ENCODE data around the gene XPR1. TPM values are rescaled to one million over a fixed set of nuclear protein-coding genes. Genes with fewer than 3 reads are reported as not detected.
"Not testable (repeated sequence)": the region's sequence is repeated elsewhere in the genome, so short reads cannot be mapped to it uniquely, and the experiment has no call there.

XPR1 gene
- total RNA-seq, 4 donors from 2014 or later = 6.8 to 23.1 (median 17.2) TPM

GRCh38 chr1:180851995-180852887, 220.4 kb downstream of the XPR1 start:
- TF ChIP-seq POLR2A (IDR thresholded peaks at IDR 0.05) (no peak), CTCF (IDR thresholded peaks at IDR 0.05) (no peak)
- Histone ChIP-seq H3K36me3 (no peaks in the 10 kb centered on the region), H3K27me3 (no peaks in the 10 kb centered on the region), H3K9me3 (no peaks in the 10 kb centered on the region), H3K4me1 (peaks cover 2 to 8% (median 8%) of the 10 kb centered on the region in 3 donors), H3K27ac (no peak overlapping the region), H3K4me3 (no peak overlapping the region)
- intact Hi-C loops (cut with DNase I) = no loop called here
- DNase-seq = no peak
- 78 to 88% methylated on average over 8 of the region's 8 CpGs for WGBS, 2 donors

- Histone ChIP-seq H3K27me3 (no peaks in the 10 kb centered on the region), H3K4me1 (peaks cover 2 to 8% (median 8%) of the 10 kb centered on the region in 3 donors), H3K27ac (no peak overlapping the region), H3K9me3 (no peaks in the 10 kb centered on the region), H3K4me3 (no peak overlapping the region), H3K36me3 (no peaks in the 10 kb centered on the region)
- 46 to 58% methylated on average over 2 of the region's 2 CpGs for WGBS, 2 donors
- DNase-seq = no peak
- intact Hi-C loops (cut with DNase I) = no loop called here
- no peak for TF ChIP-seq CTCF (IDR thresholded peaks at IDR 0.05)
- no peak for TF ChIP-seq POLR2A (IDR thresholded peaks at IDR 0.05)
These were observed 222.2 kb downstream of the XPR1 start for GRCh38 chr1:180854001-180854400.

GRCh38 chr1:180854456-180854855, 222.6 kb downstream of the XPR1 start:
- Histone ChIP-seq H3K9me3 (no peaks in the 10 kb centered on the region), H3K27me3 (no peaks in the 10 kb centered on the region), H3K27ac (no peak overlapping the region), H3K4me1 (peaks cover 2 to 8% (median 8%) of the 10 kb centered on the region in 3 donors), H3K4me3 (no peak overlapping the region), H3K36me3 (no peaks in the 10 kb centered on the region)
- no peak for TF ChIP-seq POLR2A (IDR thresholded peaks at IDR 0.05)
- TF ChIP-seq CTCF (IDR thresholded peaks at IDR 0.05) = no peak
- 38 to 46% methylated on average over 5 of the region's 5 CpGs for WGBS, 2 donors
- DNase-seq = no peak
- intact Hi-C loops (cut with DNase I) = no loop called here

GRCh38 chr1:180857947-180858725, 226.3 kb downstream of the XPR1 start:
- 70 to 83% methylated on average over 7 of the region's 7 CpGs for WGBS, 2 donors
- H3K9me3 ChIP-seq; DNase-seq; intact Hi-C loops (cut with DNase I); H3K27me3 ChIP-seq; H3K4me3 ChIP-seq; H3K4me1 ChIP-seq; H3K36me3 ChIP-seq: not testable (repeated sequence)
- peak overlapping the region in 1 of 4 donors; percentile 34 for H3K27ac ChIP-seq

GRCh38 chr1:180859306-180859705, 227.5 kb downstream of the XPR1 start:
- H3K4me3 ChIP-seq = no peak overlapping the region
- WGBS, 2 donors = 90 to 95% methylated on average over 1 of the region's 1 CpG
- no peaks in the 10 kb centered on the region for H3K9me3 ChIP-seq
- H3K4me1 ChIP-seq = peaks cover 0 to 3% (median under 1%) of the 10 kb centered on the region in 3 donors
- H3K27ac ChIP-seq = no peak overlapping the region
- no peak for DNase-seq
- intact Hi-C loops (cut with DNase I) = no loop called here
- peaks cover 0 to 8% (median 0%) of the 10 kb centered on the region in 3 donors for H3K36me3 ChIP-seq
- no peaks in the 10 kb centered on the region for H3K27me3 ChIP-seq
- no peak for TF ChIP-seq CTCF (IDR thresholded peaks at IDR 0.05)
- no peak for TF ChIP-seq POLR2A (IDR thresholded peaks at IDR 0.05)
